Activated T-helper 1 cell treated with anti-CD3 and anti-CD28 coated beads, Interleukin-2, amount 50 U/mL, for 16 hours (primary cell): Measurements from ENCODE around the gene FBXW9.
"Not testable (repeated sequence)": the region's sequence is repeated elsewhere in the genome, so short reads cannot be mapped to it uniquely, and the experiment has no call there.

Experiments
- DNase-seq, 2 donors: peaks; one replicate each; pipeline ENCODE4 v3.0.0-alpha.2; 2020; ENCODE audit warnings: low read depth in 1 of 2, low spot score in 1 of 2

Gene FBXW9

DNA sequence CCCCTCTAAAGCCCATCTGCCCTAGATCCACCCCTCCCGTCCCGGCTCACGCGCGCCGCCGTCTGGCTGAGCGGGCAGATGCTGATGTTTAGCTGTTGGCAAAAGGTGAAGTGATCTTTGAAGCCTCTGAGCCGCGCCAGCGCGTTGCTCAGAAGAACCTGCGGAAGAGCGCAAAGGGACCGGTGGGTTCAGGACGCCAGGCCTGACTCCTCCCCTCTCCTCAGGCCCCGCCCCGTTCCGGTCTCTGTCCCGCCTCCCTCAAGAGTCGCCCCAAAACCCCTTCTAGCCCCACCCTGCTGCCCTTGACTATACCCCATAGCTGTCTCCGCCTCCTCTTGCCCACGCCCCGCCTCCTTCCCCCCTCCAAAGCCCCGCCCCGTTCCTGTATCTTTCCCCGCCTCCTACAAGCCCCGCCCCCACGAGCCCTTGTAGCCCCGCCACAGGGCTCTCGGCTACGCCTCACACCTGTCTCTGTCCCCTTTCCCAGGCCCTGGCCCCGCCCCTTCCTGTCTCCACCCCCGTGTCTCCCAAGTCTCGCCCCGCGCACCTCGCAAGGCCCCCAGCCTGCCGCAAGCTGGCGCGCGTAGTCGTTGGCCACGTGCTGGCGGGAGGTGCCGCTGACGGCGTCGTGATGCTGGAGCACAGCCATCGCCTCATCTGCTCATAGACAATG, 39.4 kb downstream of the FBXW9 start:
- DNase-seq: no peak

- DNase-seq: no peak
Measured at GRCh38 chr19:12655546-12655945, 40.9 kb downstream of the FBXW9 start.

GRCh38 chr19:12652219-12652618, 44.2 kb downstream of the FBXW9 start:
- no peak for DNase-seq

- no peak for DNase-seq
Measured at GRCh38 chr19:12649941-12650340, 46.5 kb downstream of the FBXW9 start.

- DNase-seq: no peak
Measured at GRCh38 chr19:12648088-12648487, 48.3 kb downstream of the FBXW9 start.

- no peak for DNase-seq
Measured at GRCh38 chr19:12647490-12648071, 48.9 kb downstream of the FBXW9 start.

DNA sequence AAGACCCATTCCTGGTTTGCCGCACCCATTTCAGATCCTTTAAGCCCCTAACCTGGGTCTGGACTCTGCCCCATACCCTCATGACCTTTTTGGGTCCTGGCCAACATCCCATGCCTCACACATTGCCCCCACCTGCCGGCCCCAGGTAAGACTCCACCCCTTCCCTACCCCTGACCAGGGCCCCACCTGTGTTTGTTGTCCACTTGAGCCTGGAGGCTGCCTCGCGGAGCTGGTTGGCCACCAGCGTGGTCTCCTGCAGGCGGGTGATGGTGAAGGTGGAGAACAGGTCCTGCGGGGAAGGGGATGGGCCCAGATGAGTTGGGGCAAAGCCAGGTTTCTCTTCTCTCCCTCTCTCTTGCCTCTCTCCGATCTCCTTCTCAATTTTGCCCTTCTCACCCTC, 49.4 kb downstream of the FBXW9 start:
- DNase-seq: no peak

GRCh38 chr19:12646551-12646950, 49.9 kb downstream of the FBXW9 start:
- DNase-seq: no peak

GRCh38 chr19:12643716-12644115, 52.7 kb downstream of the FBXW9 start:
- not testable (repeated sequence) for DNase-seq

DNA sequence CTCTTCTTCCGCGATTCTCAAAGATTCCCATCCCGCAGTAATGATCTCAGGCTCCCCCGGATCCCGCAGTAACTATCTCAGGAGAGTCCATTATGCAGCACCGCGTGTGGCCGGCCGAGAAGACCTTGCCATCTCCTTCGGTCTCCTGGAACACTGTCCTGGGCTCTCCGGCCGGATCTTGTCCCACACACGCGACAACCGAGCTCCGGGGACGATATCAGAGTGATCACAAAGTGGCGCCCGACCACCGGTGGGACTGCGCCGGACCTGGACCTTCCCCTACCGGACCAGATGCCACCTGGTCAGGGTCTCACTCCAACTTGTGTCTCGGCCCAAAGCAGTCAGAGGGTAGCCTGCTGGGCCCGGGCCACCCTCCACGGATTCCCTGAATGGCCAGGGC, 53.9 kb downstream of the FBXW9 start:
- DNase-seq: no peak

- no peak for DNase-seq
Measured at GRCh38 chr19:12641456-12641855, 55.0 kb downstream of the FBXW9 start.

GRCh38 chr19:12639901-12640613, 56.4 kb downstream of the FBXW9 start:
- DNase-seq: peak; percentile 62 to 72
